Gastrocnemius medialis (tissue), 4 donors: ENCODE measurements around the gene SULT4A1. TPM values are rescaled to one million over a fixed set of nuclear protein-coding genes. Genes with fewer than 3 reads are reported as not detected.

Experiments used
- ATAC-seq, 2 donors: fragments of 150-250 bp; one replicate each; pipeline ENCODE4 v1.9.1; 2016
- DNase-seq, 2 donors: peaks; one replicate each; pipeline ENCODE4 v3.0.0-alpha.2; 2019
- H3K27ac ChIP-seq, 4 donors: fragments of 200-600 bp; sonication (generic); 1 replicate in 1 of 4; 2 replicates in 3 of 4; pipeline ENCODE4 v1.5.1; 2016 to 2018; ENCODE audit warnings: mild to moderate bottlenecking in 2 of 4, moderate library complexity in 1 of 4
- H3K27me3 ChIP-seq, 3 donors: fragments of 200-600 bp; sonication (generic) in 2 of 3; 1 replicate in 1 of 3; 2 replicates in 2 of 3; pipeline versions ENCODE4 v1.5.1 to v1.6.0; 2016 to 2019; ENCODE audit warnings: mild to moderate bottlenecking in 1 of 3, moderate library complexity in 1 of 3
- H3K36me3 ChIP-seq, 2 donors: fragments of 200-600 bp; sonication (generic) in 1 of 2; one replicate each; pipeline ENCODE4 v1.5.1; 2017 to 2018
- H3K4me1 ChIP-seq, 2 donors: fragments of 200-600 bp; sonication (generic) in 1 of 2; one replicate each; pipeline ENCODE4 v1.5.1; 2016 to 2017; ENCODE audit warnings: mild to moderate bottlenecking in 2 of 2
- H3K4me3 ChIP-seq, 4 donors: fragments of 200-600 bp; sonication (generic) in 3 of 4; 1 replicate in 1 of 4; 2 replicates in 3 of 4; pipeline ENCODE4 v1.5.1; 2016 to 2019; ENCODE audit warnings: mild to moderate bottlenecking in 2 of 4
- H3K9me3 ChIP-seq, 3 donors: fragments of 200-600 bp; sonication (generic) in 2 of 3; 1 replicate in 1 of 3; 2 replicates in 2 of 3; pipeline ENCODE4 v1.5.1; 2016 to 2019
- CTCF ChIP-seq, 5 experiments: fragments of 450-650 bp in 3 of 5; fragments of 200-600 bp in 2 of 5; sonication (generic) in 2 of 5; IDR thresholded peaks in 4 of 5; conservative IDR thresholded peaks in 1 of 5; 1 replicate in 4 of 5; 2 replicates in 1 of 5; pipeline ENCODE4 v1.5.1; 2016 to 2019; ENCODE audit warnings: antibody characterized with exemption in 5 of 5, mild to moderate bottlenecking in 3 of 5, moderate library complexity in 3 of 5
- POLR2A ChIP-seq, 2 donors: fragments of 450-650 bp; IDR thresholded peaks; one replicate each; pipeline ENCODE4 v1.6.1; 2017; ENCODE audit warnings: antibody characterized with exemption in 2 of 2, mild to moderate bottlenecking in 2 of 2, moderate library complexity in 2 of 2
- in situ Hi-C, 4 donors: fragments of 200-750 bp; cut with MboI; loops; one replicate each; pipeline versions ENCODE4 v1.15.0 to v1.8.0; 2017; ENCODE audit warnings: low sequenced_read_pairs in 4 of 4
- intact Hi-C: fragments of 100-400 bp; cut with DNase I; formaldehyde crosslinking; loops from one replicate; pipeline ENCODE4 v1.15.1; 2023; ENCODE audit warnings: low total_unique reads
- total RNA-seq, 4 donors: library from RNA; depleted of rRNA; stranded (reverse); fragments of >200 nt; gene quantifications; one replicate each; pipeline versions ENCODE4 v1.1.0 to v1.2.3, GENCODE V29; 2016

Gene SULT4A1
- total RNA-seq, 4 donors from 2014 or later, result not detected

GRCh38 chr22:43827926-43828724, 34.2 kb downstream of the SULT4A1 start:
- DNase-seq, result no peak
- in situ Hi-C loops, result loop anchor here in 1 of 4 donors (25.0 kb wide), 1 partner anchor 441 kb away; no protein-coding TSS in a partner anchor
- H3K27ac ChIP-seq, result peak overlapping the region in 2 of 4 donors; percentile 67 to 92

GRCh38 chr22:43827003-43827735, 35.1 kb downstream of the SULT4A1 start:
- Histone ChIP-seq H3K27ac (no peak overlapping the region), H3K9me3 (no peaks in the 10 kb centered on the region), H3K27me3 (peaks cover 15 to 17% (median 15%) of the 10 kb centered on the region in 3 donors), H3K36me3 (no peaks in the 10 kb centered on the region), H3K4me3 (no peak overlapping the region), H3K4me1 (peaks cover 15 to 18% of the 10 kb centered on the region in 2 donors)
- intact Hi-C loops, result loop anchor here (2.0 to 5.0 kb wide), 3 partner anchors 95 to 670 kb away; partner anchors contain the start of genes PNPLA3 and RTL6
- TF ChIP-seq POLR2A (IDR thresholded peaks at IDR 0.05) (no peak), CTCF (IDR thresholded peaks at IDR 0.05 in 4 of 5, conservative IDR thresholded peaks at IDR 0.05 in 1 of 5) (no peak)
- in situ Hi-C loops, result loop anchor here in 1 of 4 donors (25.0 kb wide), 1 partner anchor 440 kb away; no protein-coding TSS in a partner anchor
- DNase-seq (no peak), ATAC-seq (no peak)

More at GRCh38 chr22:43827926-43828724, 34.2 kb downstream of the SULT4A1 start:
- H3K36me3 ChIP-seq, result no peaks in the 10 kb centered on the region
- no peak for ATAC-seq
- H3K4me3 ChIP-seq, result no peak overlapping the region
- intact Hi-C loops, result loop anchor here (1.0 to 5.0 kb wide), 4 partner anchors 20 to 669 kb away; partner anchors contain the start of genes PNPLA3 and RTL6
- H3K9me3 ChIP-seq, result no peaks in the 10 kb centered on the region
- peaks cover 10 to 12% (median 10%) of the 10 kb centered on the region in 3 donors for H3K27me3 ChIP-seq
- H3K4me1 ChIP-seq, result peaks cover 15 to 18% of the 10 kb centered on the region in 2 donors
- TF ChIP-seq CTCF (IDR thresholded peaks at IDR 0.05 in 4 of 5, conservative IDR thresholded peaks at IDR 0.05 in 1 of 5) (no peak), POLR2A (IDR thresholded peaks at IDR 0.05) (no peak)

GRCh38 chr22:43826142-43827002, 35.9 kb downstream of the SULT4A1 start:
- H3K27me3 ChIP-seq, result peaks cover 20 to 23% (median 22%) of the 10 kb centered on the region in 3 donors
- no peaks in the 10 kb centered on the region for H3K36me3 ChIP-seq
- peak in 1 of 5 experiments; percentile 17 for TF ChIP-seq CTCF (IDR thresholded peaks at IDR 0.05 in 4 of 5, conservative IDR thresholded peaks at IDR 0.05 in 1 of 5)
- no peak for TF ChIP-seq POLR2A (IDR thresholded peaks at IDR 0.05)
- ATAC-seq (no peak), DNase-seq (no peak)
- peaks cover 15 to 18% of the 10 kb centered on the region in 2 donors for H3K4me1 ChIP-seq
- H3K9me3 ChIP-seq, result no peaks in the 10 kb centered on the region
- in situ Hi-C loops (loop anchor here in 1 of 4 donors (25.0 kb wide), 1 partner anchor 439 kb away; no protein-coding TSS in a partner anchor), intact Hi-C loops (loop anchor here (2.0 to 5.0 kb wide), 3 partner anchors 96 to 671 kb away; partner anchors contain the start of genes PNPLA3 and RTL6)
- no peak overlapping the region for H3K4me3 ChIP-seq
- H3K27ac ChIP-seq, result no peak overlapping the region

GRCh38 chr22:43825651-43826050, 36.7 kb downstream of the SULT4A1 start:
- ATAC-seq, result no peak
- TF ChIP-seq POLR2A (IDR thresholded peaks at IDR 0.05), result no peak
- TF ChIP-seq CTCF (IDR thresholded peaks at IDR 0.05 in 4 of 5, conservative IDR thresholded peaks at IDR 0.05 in 1 of 5), result no peak
- intact Hi-C loops (loop anchor here (2.0 to 5.0 kb wide), 3 partner anchors 97 to 672 kb away; partner anchors contain the start of genes PNPLA3 and RTL6), in situ Hi-C loops (loop anchor here in 1 of 4 donors (25.0 kb wide), 1 partner anchor 438 kb away; no protein-coding TSS in a partner anchor)
- DNase-seq, result no peak
- no peak overlapping the region for H3K4me3 ChIP-seq
- no peak overlapping the region for H3K27ac ChIP-seq
- no peaks in the 10 kb centered on the region for H3K36me3 ChIP-seq
- H3K4me1 ChIP-seq, result peaks cover 15 to 18% of the 10 kb centered on the region in 2 donors
- H3K27me3 ChIP-seq, result peaks cover 28 to 31% (median 30%) of the 10 kb centered on the region in 3 donors
- no peaks in the 10 kb centered on the region for H3K9me3 ChIP-seq
